ENCODE results near the gene CLASP2.
"Not testable (repeated sequence)": the region's sequence is repeated elsewhere in the genome, so short reads cannot be mapped to it uniquely, and the experiment has no call there.

The CLASP2 gene

GRCh38 chr3:33690341-33690740, 27.7 kb downstream of the CLASP2 start:
- in situ Hi-C loops (cut with HindIII; ENCODE audit: low sequenced_read_pairs) = no loop called here

GRCh38 chr3:33687406-33688010, 30.5 kb downstream of the CLASP2 start:
- in situ Hi-C loops (cut with HindIII; ENCODE audit: low sequenced_read_pairs) = no loop called here

- in situ Hi-C loops (cut with HindIII; ENCODE audit: low sequenced_read_pairs) = no loop called here
Measured at GRCh38 chr3:33682770-33683169, 35.3 kb downstream of the CLASP2 start.

GRCh38 chr3:33681667-33682066, 36.4 kb downstream of the CLASP2 start:
- in situ Hi-C loops (cut with HindIII; ENCODE audit: low sequenced_read_pairs) = no loop called here

- in situ Hi-C loops (cut with HindIII; ENCODE audit: low sequenced_read_pairs) = no loop called here
Measured at GRCh38 chr3:33678073-33678472, 40.0 kb downstream of the CLASP2 start.

- in situ Hi-C loops (cut with HindIII; ENCODE audit: low sequenced_read_pairs) = not testable (repeated sequence)
Measured at GRCh38 chr3:33673436-33673835, 44.6 kb downstream of the CLASP2 start.

- in situ Hi-C loops (cut with HindIII; ENCODE audit: low sequenced_read_pairs) = no loop called here
Measured at GRCh38 chr3:33668618-33669017, 49.4 kb downstream of the CLASP2 start.

- in situ Hi-C loops (cut with HindIII; ENCODE audit: low sequenced_read_pairs) = no loop called here
Measured at GRCh38 chr3:33665294-33665693, 52.8 kb downstream of the CLASP2 start.

GRCh38 chr3:33664195-33664594, 53.9 kb downstream of the CLASP2 start:
- in situ Hi-C loops (cut with HindIII; ENCODE audit: low sequenced_read_pairs) = no loop called here

- in situ Hi-C loops (cut with HindIII; ENCODE audit: low sequenced_read_pairs) = no loop called here
Measured at GRCh38 chr3:33663042-33663441, 55.0 kb downstream of the CLASP2 start.

- in situ Hi-C loops (cut with HindIII; ENCODE audit: low sequenced_read_pairs) = no loop called here
Measured at GRCh38 chr3:33659856-33660434, 58.1 kb downstream of the CLASP2 start.

GRCh38 chr3:33658991-33659848, 58.8 kb downstream of the CLASP2 start:
- in situ Hi-C loops (cut with HindIII; ENCODE audit: low sequenced_read_pairs) = no loop called here

GRCh38 chr3:33658621-33658990, 59.4 kb downstream of the CLASP2 start:
- in situ Hi-C loops (cut with HindIII; ENCODE audit: low sequenced_read_pairs) = no loop called here

GRCh38 chr3:33658039-33658438, 60.0 kb downstream of the CLASP2 start:
- in situ Hi-C loops (cut with HindIII; ENCODE audit: low sequenced_read_pairs) = no loop called here

- in situ Hi-C loops (cut with HindIII; ENCODE audit: low sequenced_read_pairs) = no loop called here
Measured at GRCh38 chr3:33652736-33653135, 65.3 kb downstream of the CLASP2 start.

GRCh38 chr3:33651101-33651500, 67.0 kb downstream of the CLASP2 start:
- in situ Hi-C loops (cut with HindIII; ENCODE audit: low sequenced_read_pairs) = not testable (repeated sequence)

GRCh38 chr3:33650495-33650894, 67.6 kb downstream of the CLASP2 start:
- in situ Hi-C loops (cut with HindIII; ENCODE audit: low sequenced_read_pairs) = no loop called here

- in situ Hi-C loops (cut with HindIII; ENCODE audit: low sequenced_read_pairs) = loop anchor here (10.0 kb wide), 1 partner anchor 126 kb away; no protein-coding TSS in a partner anchor
Measured at GRCh38 chr3:33648793-33649192, 69.3 kb downstream of the CLASP2 start.

- in situ Hi-C loops (cut with HindIII; ENCODE audit: low sequenced_read_pairs) = loop anchor here (10.0 kb wide), 1 partner anchor 128 kb away; no protein-coding TSS in a partner anchor
Measured at GRCh38 chr3:33646406-33646805, 71.6 kb downstream of the CLASP2 start.

- in situ Hi-C loops (cut with HindIII; ENCODE audit: low sequenced_read_pairs) = loop anchor here (10.0 kb wide), 1 partner anchor 130 kb away; no protein-coding TSS in a partner anchor
Measured at GRCh38 chr3:33645060-33645647, 72.9 kb downstream of the CLASP2 start.

- in situ Hi-C loops (cut with HindIII; ENCODE audit: low sequenced_read_pairs) = loop anchor here (10.0 kb wide), 1 partner anchor 130 kb away; no protein-coding TSS in a partner anchor
Measured at GRCh38 chr3:33644582-33644981, 73.5 kb downstream of the CLASP2 start.
